AG09319 (cell line): ENCODE data around the gene RBM25.

Source experiments
- DNase-seq: peaks from one replicate; pipeline ENCODE4 v3.0.0-alpha.2; 2010; ENCODE audit warnings: low read depth; ENCODE audit errors: extremely low read depth
- TF ChIP-seq, protein P1 (sequence below): IDR thresholded peaks from 2 replicates; pipeline ENCODE4 v1.5.1; 2011; ENCODE audit warnings: low read depth, mild to moderate bottlenecking, inconsistent platforms, low read length, moderate library complexity

RBM25 gene

DNA sequence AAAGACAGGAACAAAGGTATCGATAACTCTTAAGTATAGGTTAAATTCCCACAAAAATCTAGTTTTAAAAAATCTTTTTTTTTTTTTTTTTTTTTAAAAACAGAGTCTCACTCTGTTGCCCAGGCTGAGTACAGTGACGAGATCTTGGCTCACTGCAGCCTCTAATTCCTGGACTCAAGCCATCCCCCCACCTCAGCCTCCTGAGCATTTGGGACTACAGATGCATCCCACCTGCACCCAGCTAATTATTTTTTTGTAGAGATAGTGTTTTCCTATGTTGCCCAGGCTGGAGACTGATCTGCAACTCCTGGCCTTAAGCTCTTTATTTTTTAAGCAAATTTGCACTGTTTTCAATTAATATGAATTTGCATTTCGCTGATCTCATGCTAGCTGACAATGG lies 87.8 kb downstream of the RBM25 start:
- DNase-seq = no peak
- TF ChIP-seq, protein P1, sequence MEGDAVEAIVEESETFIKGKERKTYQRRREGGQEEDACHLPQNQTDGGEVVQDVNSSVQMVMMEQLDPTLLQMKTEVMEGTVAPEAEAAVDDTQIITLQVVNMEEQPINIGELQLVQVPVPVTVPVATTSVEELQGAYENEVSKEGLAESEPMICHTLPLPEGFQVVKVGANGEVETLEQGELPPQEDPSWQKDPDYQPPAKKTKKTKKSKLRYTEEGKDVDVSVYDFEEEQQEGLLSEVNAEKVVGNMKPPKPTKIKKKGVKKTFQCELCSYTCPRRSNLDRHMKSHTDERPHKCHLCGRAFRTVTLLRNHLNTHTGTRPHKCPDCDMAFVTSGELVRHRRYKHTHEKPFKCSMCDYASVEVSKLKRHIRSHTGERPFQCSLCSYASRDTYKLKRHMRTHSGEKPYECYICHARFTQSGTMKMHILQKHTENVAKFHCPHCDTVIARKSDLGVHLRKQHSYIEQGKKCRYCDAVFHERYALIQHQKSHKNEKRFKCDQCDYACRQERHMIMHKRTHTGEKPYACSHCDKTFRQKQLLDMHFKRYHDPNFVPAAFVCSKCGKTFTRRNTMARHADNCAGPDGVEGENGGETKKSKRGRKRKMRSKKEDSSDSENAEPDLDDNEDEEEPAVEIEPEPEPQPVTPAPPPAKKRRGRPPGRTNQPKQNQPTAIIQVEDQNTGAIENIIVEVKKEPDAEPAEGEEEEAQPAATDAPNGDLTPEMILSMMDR = no peak

DNA sequence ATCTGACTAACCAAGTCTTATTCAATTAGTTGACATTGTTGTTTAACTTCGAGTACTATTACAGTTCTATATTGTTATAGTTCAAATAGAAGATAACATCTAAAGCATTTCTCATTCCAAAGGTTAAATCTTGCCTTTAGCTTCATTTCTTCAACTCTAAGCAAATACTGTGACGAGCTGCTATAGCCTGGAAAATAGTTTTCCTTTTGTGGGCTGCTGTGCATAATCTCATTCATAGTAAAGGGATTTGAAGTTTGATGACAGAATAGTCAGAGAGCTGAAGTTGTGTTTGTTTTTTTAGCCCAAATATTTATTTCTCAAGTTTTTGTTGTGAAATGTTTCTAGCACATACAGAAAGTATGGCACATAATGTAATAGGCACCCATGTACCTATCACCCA lies 91.4 kb downstream of the RBM25 start:
- TF ChIP-seq, protein P1 = no peak
- no peak for DNase-seq

DNA sequence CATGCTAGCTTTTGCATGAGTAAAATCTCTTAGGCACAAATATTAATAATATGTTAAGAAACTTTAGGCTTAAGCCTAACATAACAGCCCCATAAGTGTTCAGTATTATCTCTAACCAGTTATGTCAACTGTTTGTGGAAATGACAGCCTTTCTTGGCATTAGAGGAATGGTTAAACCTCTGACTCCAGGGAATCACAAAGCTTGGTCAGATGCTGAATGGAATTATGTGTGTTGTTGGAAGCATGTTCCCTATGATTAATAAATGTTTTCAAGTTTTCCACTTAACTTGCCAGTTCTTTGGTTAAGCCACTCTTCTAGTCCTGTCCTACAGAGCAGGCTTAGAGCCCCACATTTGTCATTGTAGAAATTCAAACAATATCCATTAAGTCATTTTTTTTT lies 94.9 kb downstream of the RBM25 start:
- TF ChIP-seq, protein P1 = no peak
- DNase-seq = no peak

DNA sequence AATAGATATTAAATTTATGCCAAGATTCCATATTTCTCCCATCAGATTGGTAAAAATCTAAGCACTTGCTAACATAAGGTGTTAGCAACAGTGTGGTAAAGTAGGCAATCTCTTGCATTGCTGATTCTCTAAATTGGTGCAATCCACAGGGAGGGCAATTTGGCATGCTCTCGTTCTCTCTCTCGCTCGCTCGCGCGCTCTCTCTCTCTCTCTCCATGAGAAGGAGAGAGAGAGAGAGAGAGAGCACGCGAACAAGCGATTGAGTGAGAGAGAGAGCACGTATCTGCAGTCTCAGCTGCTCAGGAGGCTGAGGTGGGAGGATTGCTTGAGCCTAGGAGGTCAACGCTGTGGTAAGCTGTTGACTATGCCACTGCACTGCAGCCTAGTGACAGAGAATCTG lies 103.9 kb downstream of the RBM25 start:
- TF ChIP-seq, protein P1 = no peak
- no peak for DNase-seq

DNA sequence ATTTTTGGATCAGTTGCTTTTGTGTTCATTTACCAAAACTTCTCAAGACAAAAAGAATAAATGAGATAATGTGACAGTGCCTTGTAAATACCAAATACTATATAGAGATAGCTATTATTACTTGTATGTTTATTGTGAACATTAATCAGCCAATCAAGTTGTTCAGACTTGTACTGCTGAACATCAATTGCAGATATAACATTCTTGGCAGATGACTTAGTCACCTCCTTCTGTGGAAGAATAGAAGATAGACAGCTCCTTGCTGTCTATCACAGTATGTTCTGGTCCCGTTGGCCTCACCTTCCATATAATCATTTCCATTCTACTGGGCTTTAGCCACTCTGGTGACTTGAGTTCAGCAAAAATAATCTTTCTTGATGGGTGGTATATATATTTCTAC lies 108.1 kb downstream of the RBM25 start:
- TF ChIP-seq, protein P1 = no peak

GRCh38 chr14:73167727-73168126 lies 109.4 kb downstream of the RBM25 start:
- no peak for DNase-seq
- TF ChIP-seq, protein P1 = no peak

More for the DNA sequence above, 108.1 kb downstream of the RBM25 start:
- no peak for DNase-seq

DNA sequence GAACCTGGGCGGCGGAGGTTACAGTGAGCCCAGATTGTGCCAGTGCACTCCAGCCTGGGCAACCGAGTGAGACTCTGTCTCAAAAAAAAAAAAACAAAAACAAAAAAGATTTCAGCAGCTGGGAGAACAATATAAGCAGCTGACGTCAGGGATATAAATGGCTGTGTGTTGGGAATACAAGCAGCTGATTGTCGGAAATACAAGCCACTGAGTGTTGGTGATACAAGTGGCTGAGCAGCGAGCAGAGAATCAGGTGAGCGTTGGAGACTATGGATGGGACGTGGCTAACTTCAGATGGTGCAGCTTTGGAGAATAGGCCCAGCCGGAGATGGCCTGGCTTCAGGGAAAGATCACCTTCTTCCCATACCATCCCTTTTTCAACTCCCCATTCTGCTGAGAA lies 109.9 kb downstream of the RBM25 start:
- TF ChIP-seq, protein P1 = no peak
- no peak for DNase-seq
